Rectal smooth muscle tissue (tissue), 1 donor: Measurements from ENCODE around the gene ARHGAP10.
A peak's percentile ranks its signal among the peaks of the same experiment; 100 is the strongest.

Experiments
- H3K27ac ChIP-seq: one replicate; pipeline ENCODE4 v1.7.0; 2013; ENCODE audit warnings: low read depth, low read length, inconsistent platforms
- H3K27me3 ChIP-seq: one replicate; pipeline ENCODE4 v1.7.0; 2013; ENCODE audit warnings: low read length; ENCODE audit not compliant: control insufficient read depth, insufficient read depth
- H3K36me3 ChIP-seq: one replicate; pipeline ENCODE4 v1.7.0; 2013; ENCODE audit warnings: low read length; ENCODE audit not compliant: control insufficient read depth, insufficient read depth
- H3K4me1 ChIP-seq: one replicate; pipeline ENCODE4 v1.7.0; 2013; ENCODE audit warnings: low read length; ENCODE audit not compliant: control insufficient read depth, insufficient read depth
- H3K4me3 ChIP-seq: one replicate; pipeline ENCODE4 v1.7.0; 2013; ENCODE audit warnings: low read length
- H3K9ac ChIP-seq: one replicate; pipeline ENCODE4 v1.7.0; 2013; ENCODE audit warnings: low read length

The ARHGAP10 gene

DNA sequence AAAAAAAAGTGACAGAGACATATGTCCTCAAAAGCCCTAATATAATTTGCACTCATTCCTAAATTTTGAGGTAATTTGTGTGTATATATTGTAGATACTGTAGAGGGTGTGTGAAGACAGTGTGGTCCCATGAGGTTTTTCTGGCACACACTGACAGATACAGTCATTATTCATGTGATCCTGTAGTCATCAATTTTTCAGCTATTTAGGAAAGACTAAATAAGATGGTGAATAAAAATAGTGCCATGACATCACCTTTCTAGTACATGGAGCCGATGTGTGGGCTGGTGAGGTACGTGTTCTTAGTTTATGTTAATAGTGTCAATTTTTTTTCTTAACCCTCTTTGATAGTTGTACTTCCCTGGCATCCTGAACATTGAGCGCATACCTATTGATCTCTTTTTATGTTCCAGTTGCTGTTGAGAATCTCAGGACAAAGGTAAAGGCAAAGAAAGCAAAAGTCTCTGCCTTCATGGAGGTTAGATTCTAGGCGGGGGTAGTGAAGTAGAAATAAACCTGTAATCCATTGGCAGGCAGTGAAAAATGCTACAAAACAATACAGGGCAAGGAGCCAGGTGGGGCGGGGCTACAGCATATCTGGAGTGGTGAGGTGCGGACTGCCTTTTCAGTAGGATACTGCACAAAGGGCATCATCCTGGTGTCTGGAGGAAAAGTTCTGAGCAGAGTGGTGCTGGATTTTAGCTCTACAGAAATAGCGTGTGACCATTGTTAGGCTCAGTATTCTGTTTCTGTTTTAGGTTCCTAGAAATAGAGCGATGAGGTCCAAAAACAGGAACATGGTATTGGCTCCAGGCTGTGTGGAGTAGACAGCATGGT lies 93.8 kb downstream of the ARHGAP10 start:
- H3K36me3 ChIP-seq: no peaks in the 10 kb centered on the region
- no peak overlapping the region for H3K9ac ChIP-seq
- H3K27ac ChIP-seq: peak overlapping the region; percentile 16
- H3K4me3 ChIP-seq: no peak overlapping the region
- no peaks in the 10 kb centered on the region for H3K27me3 ChIP-seq
- peaks cover 46% of the 10 kb centered on the region for H3K4me1 ChIP-seq

- peak overlapping the region; percentile 16 for H3K27ac ChIP-seq
Observed at GRCh38 chr4:147826288-147826646, 94.4 kb downstream of the ARHGAP10 start.

DNA sequence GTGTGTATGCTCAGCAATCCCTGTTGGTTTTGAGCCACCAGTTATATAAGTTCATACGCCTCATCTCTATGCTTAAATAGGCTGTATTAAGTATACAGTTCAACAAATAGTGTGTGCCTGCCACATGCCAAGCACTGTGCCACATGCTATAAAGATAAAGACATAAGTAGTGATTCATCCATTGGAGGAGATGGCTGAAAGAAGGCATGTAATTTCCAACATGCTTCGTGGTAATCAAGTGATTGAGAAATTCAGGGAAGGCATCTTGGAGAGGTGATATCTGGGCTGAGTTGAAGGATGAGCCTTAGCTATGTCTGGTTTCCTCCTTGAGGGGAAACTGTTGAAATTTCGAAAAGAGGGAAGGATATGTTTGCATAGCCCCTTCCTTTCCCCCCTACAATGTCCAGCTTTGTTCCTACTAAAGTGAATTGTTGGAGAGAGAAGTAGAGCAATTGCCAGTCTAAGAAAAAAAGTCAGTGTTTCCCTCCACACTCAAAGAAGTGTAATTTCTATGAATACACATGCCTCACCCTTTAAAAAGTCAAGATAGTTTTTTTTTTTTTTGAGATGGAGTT lies 96.5 kb downstream of the ARHGAP10 start:
- Histone ChIP-seq H3K9ac (no peak overlapping the region), H3K4me1 (peaks cover 37% of the 10 kb centered on the region), H3K27ac (peak overlapping the region; percentile 11), H3K27me3 (no peaks in the 10 kb centered on the region), H3K4me3 (no peak overlapping the region), H3K36me3 (no peaks in the 10 kb centered on the region)

More at GRCh38 chr4:147826288-147826646, 94.4 kb downstream of the ARHGAP10 start:
- H3K4me1 ChIP-seq: peaks cover 46% of the 10 kb centered on the region
- no peaks in the 10 kb centered on the region for H3K36me3 ChIP-seq
- H3K9ac ChIP-seq: no peak overlapping the region
- H3K4me3 ChIP-seq: no peak overlapping the region
- H3K27me3 ChIP-seq: no peaks in the 10 kb centered on the region

DNA sequence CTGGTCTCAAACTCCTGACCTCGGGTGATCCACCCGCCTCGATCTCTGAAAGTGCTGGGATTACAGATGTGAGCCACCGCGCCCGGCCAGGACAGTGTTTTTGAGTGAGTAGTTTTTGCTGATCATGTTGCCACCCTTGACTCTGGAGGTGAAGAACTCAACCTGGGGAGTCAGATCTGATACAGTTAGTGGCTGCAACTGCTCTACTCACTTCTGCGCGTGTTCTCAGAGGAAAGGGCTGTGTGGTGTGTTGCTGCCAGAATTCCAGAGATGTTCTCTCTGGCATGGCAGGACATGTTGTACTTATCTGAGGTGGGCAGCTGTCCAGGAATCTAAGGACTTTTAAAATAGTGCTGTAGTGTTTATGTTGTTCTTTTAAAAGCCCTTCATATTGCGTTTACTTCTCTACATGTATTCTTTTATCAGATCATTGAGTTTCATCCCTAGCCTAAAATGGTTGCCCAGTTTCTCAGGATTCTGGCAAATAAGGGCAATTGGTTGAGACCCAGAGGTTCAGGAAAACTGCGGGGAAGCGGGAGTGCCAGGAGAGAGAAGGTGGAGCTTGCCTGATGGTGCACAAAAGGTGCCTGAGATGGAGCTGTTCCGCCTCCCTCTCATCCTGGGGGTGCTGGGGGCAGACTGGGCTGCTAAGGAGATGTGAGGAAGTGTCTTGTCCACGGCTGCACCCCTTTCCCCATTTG lies 97.7 kb downstream of the ARHGAP10 start:
- H3K4me3 ChIP-seq: no peak overlapping the region
- H3K36me3 ChIP-seq: no peaks in the 10 kb centered on the region
- peak overlapping the region; percentile 93 for H3K27ac ChIP-seq
- H3K27me3 ChIP-seq: no peaks in the 10 kb centered on the region
- H3K9ac ChIP-seq: no peak overlapping the region
- peaks cover 37% of the 10 kb centered on the region for H3K4me1 ChIP-seq

- no peak overlapping the region for H3K4me3 ChIP-seq
- no peaks in the 10 kb centered on the region for H3K27me3 ChIP-seq
- H3K9ac ChIP-seq: no peak overlapping the region
- H3K4me1 ChIP-seq: peaks cover 38% of the 10 kb centered on the region
- no peaks in the 10 kb centered on the region for H3K36me3 ChIP-seq
- H3K27ac ChIP-seq: peak overlapping the region; percentile 93
Observed at GRCh38 chr4:147830102-147830463, 98.2 kb downstream of the ARHGAP10 start.

GRCh38 chr4:147830987-147831386 lies 99.1 kb downstream of the ARHGAP10 start:
- Histone ChIP-seq H3K9ac (no peak overlapping the region), H3K27ac (peak overlapping the region; percentile 93), H3K4me3 (no peak overlapping the region), H3K4me1 (peaks cover 33% of the 10 kb centered on the region), H3K36me3 (no peaks in the 10 kb centered on the region), H3K27me3 (no peaks in the 10 kb centered on the region)

DNA sequence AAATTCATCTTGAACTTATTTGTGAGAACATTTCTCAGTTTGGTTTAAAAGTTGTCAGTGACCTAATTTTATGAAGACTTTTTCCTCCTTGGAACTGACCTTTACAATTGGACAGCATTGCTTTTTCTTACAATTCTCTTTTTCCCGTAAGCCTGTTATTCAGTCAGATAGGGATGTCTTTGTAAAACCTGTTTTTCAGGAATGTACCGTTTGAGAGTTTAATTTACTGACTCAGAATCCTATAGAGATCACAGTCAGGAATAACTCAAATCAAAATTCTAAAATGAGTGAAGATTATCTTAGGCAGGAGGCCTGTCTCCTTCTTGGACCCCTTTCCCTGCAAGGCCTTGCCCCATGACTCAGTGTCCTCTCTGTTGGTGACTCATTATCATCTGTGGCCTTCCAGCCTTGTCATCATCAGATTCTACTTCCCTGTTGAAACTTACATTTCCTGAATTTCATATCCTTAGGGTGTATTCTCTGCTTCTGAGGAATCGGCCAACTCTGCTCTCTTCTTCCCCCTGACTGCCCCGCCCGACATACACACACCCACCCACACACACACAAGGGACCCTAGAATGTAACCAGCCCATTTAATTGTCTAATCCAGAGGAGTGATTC lies 99.8 kb downstream of the ARHGAP10 start:
- Histone ChIP-seq H3K9ac (no peak overlapping the region), H3K36me3 (no peaks in the 10 kb centered on the region), H3K4me1 (peaks cover 36% of the 10 kb centered on the region), H3K27me3 (no peaks in the 10 kb centered on the region), H3K4me3 (no peak overlapping the region), H3K27ac (peak overlapping the region; percentile 93)

DNA sequence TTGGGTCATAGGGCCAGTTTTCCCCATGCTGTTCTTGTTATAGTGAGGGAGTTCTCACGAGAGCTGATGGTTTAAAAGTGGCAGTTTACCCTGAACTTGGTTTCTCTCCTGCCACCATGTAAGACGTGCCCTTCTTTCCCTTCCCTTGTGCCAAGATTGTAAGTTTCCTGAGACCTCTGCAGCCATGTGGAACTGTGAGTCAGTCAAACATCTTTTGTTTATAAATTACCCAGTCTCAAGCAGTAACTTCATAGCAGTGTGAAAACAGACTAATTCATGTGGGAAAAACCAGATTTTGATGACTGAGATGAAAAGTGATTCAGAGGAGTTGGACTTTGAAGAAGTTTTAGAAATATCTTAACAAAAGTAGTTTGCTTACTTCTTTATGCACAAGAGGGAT lies 101.4 kb downstream of the ARHGAP10 start:
- Histone ChIP-seq H3K27ac (peak overlapping the region; percentile 93), H3K4me1 (peaks cover 36% of the 10 kb centered on the region)

GRCh38 chr4:147833741-147834140 lies 101.9 kb downstream of the ARHGAP10 start:
- Histone ChIP-seq H3K27me3 (no peaks in the 10 kb centered on the region), H3K9ac (no peak overlapping the region), H3K27ac (peak overlapping the region; percentile 30), H3K4me3 (no peak overlapping the region), H3K36me3 (no peaks in the 10 kb centered on the region), H3K4me1 (peaks cover 36% of the 10 kb centered on the region)

More for the DNA sequence above, 101.4 kb downstream of the ARHGAP10 start:
- Histone ChIP-seq H3K36me3 (no peaks in the 10 kb centered on the region), H3K4me3 (no peak overlapping the region), H3K9ac (no peak overlapping the region), H3K27me3 (no peaks in the 10 kb centered on the region)

GRCh38 chr4:147834480-147834879 lies 102.6 kb downstream of the ARHGAP10 start:
- H3K27ac ChIP-seq: peak overlapping the region; percentile 57
- no peak overlapping the region for H3K9ac ChIP-seq
- peaks cover 36% of the 10 kb centered on the region for H3K4me1 ChIP-seq
- H3K27me3 ChIP-seq: no peaks in the 10 kb centered on the region
- H3K36me3 ChIP-seq: no peaks in the 10 kb centered on the region
- H3K4me3 ChIP-seq: no peak overlapping the region

DNA sequence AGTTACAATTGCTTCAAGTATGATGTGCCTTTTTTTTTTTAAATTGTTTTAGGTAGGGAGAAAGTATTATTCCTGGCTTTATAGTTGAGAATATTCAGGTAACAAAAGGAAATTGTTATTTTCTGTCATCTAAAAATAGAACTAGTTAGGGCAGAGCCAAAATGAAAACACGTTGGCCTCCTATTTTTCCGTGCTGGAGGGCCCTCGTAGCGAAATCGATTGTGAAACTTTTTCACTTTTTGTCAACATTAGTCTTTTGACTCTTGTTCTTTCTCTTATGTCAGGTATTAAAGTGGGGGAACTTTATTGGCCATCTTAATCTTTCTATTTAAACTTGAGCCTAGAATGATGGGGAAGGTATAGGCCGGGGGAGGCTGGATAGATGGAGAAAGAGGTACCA lies 104.9 kb downstream of the ARHGAP10 start:
- peak overlapping the region; percentile 16 for H3K27ac ChIP-seq
- no peaks in the 10 kb centered on the region for H3K36me3 ChIP-seq

GRCh38 chr4:147837435-147837834 lies 105.5 kb downstream of the ARHGAP10 start:
- H3K27ac ChIP-seq: peak overlapping the region; percentile 16
- H3K4me1 ChIP-seq: peaks cover 17% of the 10 kb centered on the region
- H3K9ac ChIP-seq: no peak overlapping the region
- H3K36me3 ChIP-seq: no peaks in the 10 kb centered on the region
- no peaks in the 10 kb centered on the region for H3K27me3 ChIP-seq
- H3K4me3 ChIP-seq: no peak overlapping the region

More for the DNA sequence above, 104.9 kb downstream of the ARHGAP10 start:
- peaks cover 19% of the 10 kb centered on the region for H3K4me1 ChIP-seq
- no peak overlapping the region for H3K4me3 ChIP-seq
- H3K9ac ChIP-seq: no peak overlapping the region
- H3K27me3 ChIP-seq: no peaks in the 10 kb centered on the region
